ENCODE measurements around the gene LRP6. TPM values are rescaled to one million over a fixed set of nuclear protein-coding genes. Genes with fewer than 3 reads are reported as not detected.
"Not testable (repeated sequence)": the region's sequence is repeated elsewhere in the genome, so short reads cannot be mapped to it uniquely, and the experiment has no call there.

LRP6 gene
- polyA plus RNA-seq, 6 donors from 2014 or later, result 0.48 to 1.2 (median 0.87) TPM; not detected in 2

DNA sequence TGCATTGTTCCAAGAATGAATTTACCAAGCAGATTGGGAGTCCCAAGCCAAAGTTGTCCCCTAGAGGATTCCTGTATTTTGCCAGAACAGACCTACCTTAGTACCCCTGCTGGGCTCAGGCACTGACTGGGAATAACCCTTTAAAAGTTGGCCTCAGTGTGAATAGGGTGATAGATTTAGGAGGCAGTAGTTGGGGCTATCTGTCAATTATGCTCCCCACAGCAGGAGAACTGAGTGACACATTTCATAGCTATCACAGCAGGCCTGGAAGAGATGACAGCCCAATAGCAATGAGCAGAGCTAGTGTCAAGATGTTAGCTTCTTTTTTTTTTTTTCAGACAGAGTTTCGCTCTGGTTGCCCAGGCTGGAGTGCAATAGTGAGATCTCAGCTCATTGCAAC is 14.3 kb upstream of the LRP6 start:
- Mint-ChIP-seq H3K36me3 (peaks cover 0 to 3% of the 10 kb centered on the region in 2 donors), H3K4me1 (no peaks in the 10 kb centered on the region), H3K9me3 (peaks cover 5 to 24% (median 14%) of the 10 kb centered on the region in 7 donors), H3K4me3 (no peak overlapping the region), H3K27me3 (peaks cover 7 to 41% (median 32%) of the 10 kb centered on the region in 3 donors), H3K27ac (no peak overlapping the region)
- ATAC-seq (ENCODE audit: low read depth in 2 of 2) (no peak), DNase-seq (no peak)

GRCh38 chr12:12278899-12279298 is 12.1 kb upstream of the LRP6 start:
- Mint-ChIP-seq H3K9me3 (peaks cover 5 to 31% (median 18%) of the 10 kb centered on the region in 7 donors), H3K27me3 (peaks cover 4 to 38% (median 22%) of the 10 kb centered on the region in 3 donors), H3K4me3 (no peak overlapping the region), H3K4me1 (no peaks in the 10 kb centered on the region), H3K36me3 (peaks cover 0 to 3% of the 10 kb centered on the region in 2 donors), H3K27ac (no peak overlapping the region)
- no peak for ATAC-seq (ENCODE audit: low read depth in 2 of 2)
- DNase-seq, result no peak

GRCh38 chr12:12275874-12276273 is 9.0 kb upstream of the LRP6 start:
- no peak overlapping the region for H3K27ac Mint-ChIP-seq
- no peak overlapping the region for H3K4me3 Mint-ChIP-seq
- peaks cover 0 to 3% of the 10 kb centered on the region in 2 donors for H3K36me3 Mint-ChIP-seq
- ATAC-seq (ENCODE audit: low read depth in 2 of 2), result no peak
- H3K9me3 Mint-ChIP-seq, result peaks cover 5 to 31% (median 18%) of the 10 kb centered on the region in 7 donors
- H3K4me1 Mint-ChIP-seq, result no peaks in the 10 kb centered on the region
- peaks cover 4 to 13% (median 9%) of the 10 kb centered on the region in 3 donors for H3K27me3 Mint-ChIP-seq
- DNase-seq, result no peak

GRCh38 chr12:12273291-12273957 is 6.6 kb upstream of the LRP6 start:
- no peak for DNase-seq
- no peak for ATAC-seq (ENCODE audit: low read depth in 2 of 2)
- Mint-ChIP-seq H3K9me3 (peaks cover 5 to 29% (median 18%) of the 10 kb centered on the region in 7 donors), H3K36me3 (peaks cover 0 to 3% of the 10 kb centered on the region in 2 donors), H3K27me3 (peaks cover 0 to 12% (median 12%) of the 10 kb centered on the region in 3 donors), H3K4me1 (no peaks in the 10 kb centered on the region), H3K4me3 (peak overlapping the region in 1 of 8 donors; percentile 61), H3K27ac (no peak overlapping the region)

GRCh38 chr12:12272869-12273268 is 6.0 kb upstream of the LRP6 start:
- ATAC-seq (ENCODE audit: low read depth in 2 of 2) (no peak), DNase-seq (no peak)
- no peak overlapping the region for H3K27ac Mint-ChIP-seq
- no peak overlapping the region for H3K4me3 Mint-ChIP-seq
- peaks cover 0 to under 1% (median 0%) of the 10 kb centered on the region in 3 donors for H3K4me1 Mint-ChIP-seq
- peaks cover 0 to 2% of the 10 kb centered on the region in 2 donors for H3K36me3 Mint-ChIP-seq
- peaks cover 0 to 12% (median 12%) of the 10 kb centered on the region in 3 donors for H3K27me3 Mint-ChIP-seq
- peaks cover 3 to 23% (median 14%) of the 10 kb centered on the region in 7 donors for H3K9me3 Mint-ChIP-seq

DNA sequence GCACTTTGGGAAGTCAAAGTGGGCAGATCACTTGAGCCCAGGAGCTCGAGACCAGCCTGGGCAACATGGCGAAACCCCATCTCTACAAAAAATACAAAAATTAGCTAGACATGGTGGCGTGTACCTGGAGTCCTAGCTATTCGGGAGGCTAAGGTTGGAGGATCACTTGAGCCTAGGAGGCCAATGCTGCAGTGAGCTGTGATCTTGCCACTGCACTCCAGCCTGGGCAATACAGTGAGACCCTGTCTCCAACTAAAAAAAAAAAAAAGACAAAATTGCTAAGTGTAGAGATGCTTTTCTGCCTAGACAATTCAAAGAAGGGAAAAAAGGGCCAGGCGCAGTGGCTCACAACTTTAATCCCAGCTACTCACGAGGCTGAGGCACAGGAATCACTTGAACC is 3.4 kb upstream of the LRP6 start:
- H3K36me3 Mint-ChIP-seq, result no peaks in the 10 kb centered on the region
- H3K4me1 Mint-ChIP-seq, result peaks cover 17 to 24% (median 21%) of the 10 kb centered on the region in 3 donors
- no peak for DNase-seq
- H3K27me3 Mint-ChIP-seq, result peaks cover 9 to 31% (median 25%) of the 10 kb centered on the region in 3 donors
- ATAC-seq (ENCODE audit: low read depth in 2 of 2), result no peak
- peaks cover 0 to 1% (median 0%) of the 10 kb centered on the region in 7 donors for H3K9me3 Mint-ChIP-seq
- H3K27ac Mint-ChIP-seq, result no peak overlapping the region
- H3K4me3 Mint-ChIP-seq, result no peak overlapping the region

GRCh38 chr12:12267742-12268200 is 927 bp upstream of the LRP6 start:
- Mint-ChIP-seq H3K9me3 (no peaks in the 10 kb centered on the region), H3K27ac (peak overlapping the region in 1 of 6 donors; percentile 28), H3K4me1 (peaks cover 21 to 31% (median 28%) of the 10 kb centered on the region in 3 donors), H3K36me3 (no peaks in the 10 kb centered on the region), H3K4me3 (peak overlapping the region; percentile 84 to 93 (median 91)), H3K27me3 (peaks cover 22 to 43% (median 41%) of the 10 kb centered on the region in 3 donors)
- DNase-seq, result no peak
- ATAC-seq (ENCODE audit: low read depth in 2 of 2), result no peak

GRCh38 chr12:12266389-12266872 is 413 bp downstream of the LRP6 start:
- ATAC-seq (ENCODE audit: low read depth in 2 of 2), result peak in 1 of 2 donors; percentile 5
- DNase-seq, result no peak
- Mint-ChIP-seq H3K27me3 (peaks cover 25 to 43% (median 41%) of the 10 kb centered on the region in 3 donors), H3K27ac (peak overlapping the region in 2 of 6 donors; percentile 51 to 97), H3K4me3 (peak overlapping the region; percentile 84 to 93 (median 91)), H3K9me3 (no peaks in the 10 kb centered on the region), H3K4me1 (peaks cover 21 to 31% (median 28%) of the 10 kb centered on the region in 3 donors), H3K36me3 (no peaks in the 10 kb centered on the region)

- peak overlapping the region; percentile 84 to 93 (median 91) for H3K4me3 Mint-ChIP-seq
- H3K27me3 Mint-ChIP-seq, result peaks cover 25 to 40% (median 37%) of the 10 kb centered on the region in 3 donors
- ATAC-seq (ENCODE audit: low read depth in 2 of 2) (no peak), DNase-seq (peak; percentile 8)
- peaks cover 21 to 31% (median 28%) of the 10 kb centered on the region in 3 donors for H3K4me1 Mint-ChIP-seq
- H3K36me3 Mint-ChIP-seq, result no peaks in the 10 kb centered on the region
- H3K9me3 Mint-ChIP-seq, result no peaks in the 10 kb centered on the region
- H3K27ac Mint-ChIP-seq, result peak overlapping the region in 3 of 6 donors; percentile 12 to 85 (median 51)
Measured at GRCh38 chr12:12265571-12266388, 1.1 kb downstream of the LRP6 start.

DNA sequence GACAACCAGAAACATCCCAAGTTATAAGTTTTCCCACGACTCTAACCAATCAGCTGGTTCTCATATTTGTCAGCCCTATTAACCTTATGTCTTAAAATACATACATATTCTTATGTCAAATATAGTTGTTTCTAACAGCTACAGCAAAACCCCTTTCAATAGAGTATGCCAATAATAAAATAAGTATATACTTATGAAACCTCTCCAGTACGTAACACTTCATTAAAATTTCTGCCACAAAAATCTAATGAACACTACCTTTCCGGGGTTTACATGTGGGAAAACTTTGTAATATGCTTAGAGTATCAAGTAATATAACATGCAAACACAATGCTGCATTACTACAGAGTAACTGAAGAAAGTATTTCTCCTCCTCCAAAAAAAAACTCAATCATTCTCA is 1.8 kb downstream of the LRP6 start:
- H3K4me1 Mint-ChIP-seq, result peaks cover 21 to 31% (median 28%) of the 10 kb centered on the region in 3 donors
- peaks cover 25 to 37% (median 35%) of the 10 kb centered on the region in 3 donors for H3K27me3 Mint-ChIP-seq
- no peaks in the 10 kb centered on the region for H3K9me3 Mint-ChIP-seq
- peak overlapping the region in 7 of 8 donors; percentile 84 to 93 (median 92) for H3K4me3 Mint-ChIP-seq
- ATAC-seq (ENCODE audit: low read depth in 2 of 2) (no peak), DNase-seq (no peak)
- H3K36me3 Mint-ChIP-seq, result no peaks in the 10 kb centered on the region
- no peak overlapping the region for H3K27ac Mint-ChIP-seq

- Mint-ChIP-seq H3K36me3 (no peaks in the 10 kb centered on the region), H3K27me3 (peaks cover 25 to 37% (median 35%) of the 10 kb centered on the region in 3 donors), H3K4me3 (peak overlapping the region in 1 of 8 donors; percentile 85), H3K4me1 (peaks cover 21 to 31% (median 28%) of the 10 kb centered on the region in 3 donors), H3K27ac (no peak overlapping the region), H3K9me3 (no peaks in the 10 kb centered on the region)
- DNase-seq (no peak), ATAC-seq (ENCODE audit: low read depth in 2 of 2) (no peak)
Measured at GRCh38 chr12:12263909-12264308, 2.9 kb downstream of the LRP6 start.

GRCh38 chr12:12256291-12256757 is 10.5 kb downstream of the LRP6 start:
- H3K4me3 Mint-ChIP-seq; H3K27me3 Mint-ChIP-seq; H3K9me3 Mint-ChIP-seq; DNase-seq; H3K4me1 Mint-ChIP-seq; H3K36me3 Mint-ChIP-seq; ATAC-seq (ENCODE audit: low read depth in 2 of 2): not testable (repeated sequence)
- peak overlapping the region in 1 of 6 donors; percentile 49 for H3K27ac Mint-ChIP-seq

GRCh38 chr12:12254553-12254952 is 12.3 kb downstream of the LRP6 start:
- no peak for DNase-seq
- Mint-ChIP-seq H3K36me3 (no peaks in the 10 kb centered on the region), H3K9me3 (no peaks in the 10 kb centered on the region), H3K4me3 (no peak overlapping the region), H3K27ac (no peak overlapping the region), H3K4me1 (peaks cover 0 to 7% (median 6%) of the 10 kb centered on the region in 3 donors), H3K27me3 (peaks cover 0 to 3% (median 0%) of the 10 kb centered on the region in 3 donors)
- ATAC-seq (ENCODE audit: low read depth in 2 of 2), result no peak
